Fibroblast of the aortic adventitia (primary cell): ENCODE results near the gene UNC13D. TPM values are rescaled to one million over a fixed set of nuclear protein-coding genes. Genes with fewer than 3 reads are reported as not detected.

Experiments
- DNase-seq: peaks from one replicate; pipeline ENCODE4 v3.0.0-alpha.2; 2010; ENCODE audit warnings: low read depth
- H3K4me3 ChIP-seq: 2 replicates; pipeline ENCODE4 v1.5.1; 2011; ENCODE audit warnings: low read depth, mild to moderate bottlenecking, control low read depth, low read length, moderate library complexity
- total RNA-seq: library from RNA; depleted of rRNA; stranded (reverse); fragments of >200 nt; gene quantifications from 2 replicates; pipeline ENCODE4 v1.2.3, GENCODE V29; 2012; ENCODE audit warnings: low replicate concordance
- TF ChIP-seq, protein P1 (sequence below): IDR thresholded peaks from 2 replicates; pipeline ENCODE4 v1.5.1; 2011; ENCODE audit warnings: mild to moderate bottlenecking, low read length, control low read depth, inconsistent platforms; ENCODE audit not compliant: insufficient read depth

The UNC13D gene
- total RNA-seq: 0.54 and 2.3 TPM in 2 replicates

DNA sequence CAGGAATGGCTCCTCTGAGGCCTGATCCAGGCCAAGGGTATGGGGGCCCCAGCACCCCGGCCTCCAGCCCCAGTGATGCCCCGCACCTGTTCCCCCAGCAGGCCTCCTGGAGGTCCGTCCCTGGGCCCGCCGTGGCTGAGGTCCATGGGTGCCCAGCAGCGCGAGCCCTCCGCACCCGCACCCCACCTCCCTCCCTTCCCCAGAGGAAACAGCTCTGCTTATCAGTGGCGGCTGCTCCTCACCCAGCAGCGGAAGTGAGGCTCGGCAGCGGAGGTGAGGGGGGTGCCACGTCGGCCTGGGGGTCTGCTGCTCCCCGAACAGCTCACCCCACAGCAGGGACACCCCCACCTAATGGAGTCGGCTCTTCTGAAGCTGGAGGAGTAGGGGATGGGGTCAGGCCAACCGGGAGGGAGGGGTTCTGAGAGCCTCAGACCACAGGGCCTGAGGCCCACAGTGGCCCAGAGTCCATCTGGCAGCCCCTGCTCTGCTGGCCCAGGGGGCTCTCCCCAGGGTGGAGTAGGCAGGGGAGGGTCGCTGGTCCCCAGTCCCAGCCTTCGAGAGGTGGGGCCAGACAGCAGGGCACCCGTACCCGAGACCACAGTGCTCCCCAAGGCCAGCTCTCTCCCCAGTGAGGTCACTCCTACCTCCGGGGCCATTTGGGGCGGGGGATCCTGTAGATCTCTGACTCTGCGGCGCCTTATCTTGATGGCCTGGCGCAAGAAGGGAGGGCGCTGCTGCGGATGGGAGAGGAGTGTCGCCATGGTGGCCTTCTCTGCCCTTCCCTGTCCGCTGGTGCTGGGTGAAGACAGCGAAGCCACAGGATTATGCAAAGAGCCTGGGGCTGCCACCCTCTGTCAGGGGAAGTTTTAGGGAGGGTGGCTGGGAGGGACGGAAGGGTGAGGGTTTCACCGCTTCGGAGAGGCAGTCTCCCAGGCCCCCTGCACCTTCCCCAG, at the start of gene UNC13D:
UNC13D (minus strand) TSS at position 828 of the 953 bp plus-strand sequence; CDS start at position 761, 67 bp downstream.
- TF ChIP-seq, protein P1, sequence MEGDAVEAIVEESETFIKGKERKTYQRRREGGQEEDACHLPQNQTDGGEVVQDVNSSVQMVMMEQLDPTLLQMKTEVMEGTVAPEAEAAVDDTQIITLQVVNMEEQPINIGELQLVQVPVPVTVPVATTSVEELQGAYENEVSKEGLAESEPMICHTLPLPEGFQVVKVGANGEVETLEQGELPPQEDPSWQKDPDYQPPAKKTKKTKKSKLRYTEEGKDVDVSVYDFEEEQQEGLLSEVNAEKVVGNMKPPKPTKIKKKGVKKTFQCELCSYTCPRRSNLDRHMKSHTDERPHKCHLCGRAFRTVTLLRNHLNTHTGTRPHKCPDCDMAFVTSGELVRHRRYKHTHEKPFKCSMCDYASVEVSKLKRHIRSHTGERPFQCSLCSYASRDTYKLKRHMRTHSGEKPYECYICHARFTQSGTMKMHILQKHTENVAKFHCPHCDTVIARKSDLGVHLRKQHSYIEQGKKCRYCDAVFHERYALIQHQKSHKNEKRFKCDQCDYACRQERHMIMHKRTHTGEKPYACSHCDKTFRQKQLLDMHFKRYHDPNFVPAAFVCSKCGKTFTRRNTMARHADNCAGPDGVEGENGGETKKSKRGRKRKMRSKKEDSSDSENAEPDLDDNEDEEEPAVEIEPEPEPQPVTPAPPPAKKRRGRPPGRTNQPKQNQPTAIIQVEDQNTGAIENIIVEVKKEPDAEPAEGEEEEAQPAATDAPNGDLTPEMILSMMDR: no peak
- no peak for DNase-seq
- no peak within 1 kb of the TSS for H3K4me3 ChIP-seq

DNA sequence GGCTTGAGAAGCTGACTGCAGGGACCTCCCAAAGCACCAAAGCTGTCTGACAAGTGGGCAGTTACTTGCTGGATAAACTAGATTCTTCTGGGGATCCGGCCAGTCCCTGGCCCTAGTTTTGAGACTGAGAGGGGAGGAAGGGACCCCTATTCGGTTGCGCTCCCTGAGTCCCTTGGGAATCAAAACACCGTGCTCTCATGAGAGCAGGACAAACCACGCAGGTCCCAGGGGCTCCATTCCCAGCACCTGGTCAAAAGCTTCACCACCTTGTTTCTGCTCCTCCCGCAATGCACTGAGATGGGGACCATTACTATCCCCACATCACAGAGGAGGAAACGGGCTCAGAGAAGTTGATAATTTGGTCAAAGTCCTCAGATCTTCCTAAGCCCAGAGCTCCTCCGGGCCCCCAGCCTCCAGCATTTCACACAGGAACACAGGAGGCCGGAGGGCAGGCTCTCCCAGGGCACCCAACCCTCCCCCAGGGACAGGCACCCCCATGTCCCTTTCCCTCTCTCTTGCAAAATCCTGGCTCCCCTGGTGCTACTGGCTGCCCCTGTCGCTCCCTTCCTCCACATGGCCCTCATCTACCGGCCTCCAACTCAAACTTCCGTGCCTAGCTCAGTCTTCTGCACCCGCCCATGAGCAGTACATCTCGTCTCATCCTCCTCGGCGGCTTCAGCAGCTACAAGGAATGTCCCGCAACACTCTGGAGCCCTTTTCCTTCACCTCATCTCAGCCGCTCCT, 49.3 kb upstream of the UNC13D start:
- DNase-seq: no peak
- H3K4me3 ChIP-seq: no peak overlapping the region
- TF ChIP-seq, protein P1: no peak

DNA sequence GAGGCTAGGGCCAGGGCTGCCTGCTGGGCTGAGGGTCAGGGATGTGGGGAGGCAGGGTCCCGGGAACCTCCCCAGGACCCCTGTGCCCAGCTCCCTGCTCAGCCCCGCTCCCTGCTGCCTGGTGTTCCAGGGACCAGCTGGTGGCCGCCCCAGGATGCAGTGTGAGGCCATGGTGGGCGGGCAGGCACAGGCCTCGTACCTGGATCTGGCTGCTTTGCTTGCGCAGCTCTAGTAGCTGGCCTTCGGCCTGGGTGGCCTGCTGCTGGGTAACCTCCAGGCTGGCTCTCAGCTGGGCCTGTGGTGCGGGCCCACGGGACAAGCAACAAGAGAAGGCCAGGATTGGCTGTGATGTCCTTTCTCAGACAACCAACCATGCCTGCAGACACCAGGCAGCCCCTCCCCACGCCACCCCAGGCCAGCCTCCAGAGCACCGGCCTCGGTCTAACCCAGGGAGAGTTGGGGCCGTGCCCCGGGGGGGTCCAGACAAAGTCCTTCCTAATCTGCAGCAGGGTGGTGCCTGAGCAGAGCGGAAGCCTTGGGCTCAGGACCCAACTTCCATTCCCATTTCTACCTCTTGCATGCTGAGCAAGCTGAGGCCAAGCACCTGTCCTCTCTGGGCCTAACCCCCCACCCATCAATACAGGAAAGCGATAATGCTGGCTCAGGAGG, 48.5 kb upstream of the UNC13D start:
- DNase-seq: no peak
- H3K4me3 ChIP-seq: no peak overlapping the region
- TF ChIP-seq, protein P1: no peak

DNA sequence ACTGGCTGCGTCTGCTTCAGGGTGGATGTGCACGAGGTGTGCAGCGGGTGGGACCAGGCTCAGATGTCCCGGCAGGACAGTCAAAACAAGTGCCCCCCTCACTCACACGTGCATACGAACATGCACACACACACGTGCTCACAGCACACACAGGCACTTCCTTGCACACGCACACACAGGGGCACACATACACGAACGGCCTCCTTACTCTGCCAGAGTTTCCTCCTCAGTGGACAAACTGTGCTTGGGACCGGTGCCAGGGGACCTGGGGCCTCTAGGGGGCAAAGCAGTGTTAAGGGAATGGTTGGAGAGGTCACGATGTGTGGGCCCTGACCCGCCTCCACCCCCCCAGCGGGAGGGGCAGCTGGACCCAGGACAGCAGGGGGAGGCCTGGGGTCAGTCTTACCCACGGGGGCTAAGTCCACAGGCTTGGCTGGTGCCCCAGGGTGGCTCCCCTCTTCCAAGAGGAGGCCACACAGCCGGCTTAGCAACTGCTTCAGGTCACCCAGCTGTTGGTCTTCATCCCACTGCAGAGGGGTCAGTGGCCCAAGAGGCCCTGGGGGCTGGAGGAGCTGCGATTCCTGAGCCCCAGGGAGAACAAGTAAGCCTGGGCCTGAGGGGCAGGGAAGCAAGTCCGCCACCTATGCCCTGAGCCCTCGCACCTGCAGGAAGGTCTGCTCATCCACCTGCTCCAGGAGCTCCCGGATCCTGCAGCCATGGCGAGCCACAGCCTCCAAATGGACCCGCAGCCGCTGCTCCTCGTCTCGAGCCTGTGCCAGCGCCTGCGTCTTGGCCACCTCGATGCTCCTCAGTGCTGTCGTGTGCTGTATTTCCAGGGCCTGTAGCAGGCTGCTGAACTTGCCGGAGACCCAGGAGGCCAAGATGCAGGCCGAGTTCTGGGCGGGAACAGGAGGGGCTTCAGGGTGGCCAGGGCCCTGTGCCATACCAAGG, 47.7 kb upstream of the UNC13D start:
- TF ChIP-seq, protein P1: no peak
- no peak overlapping the region for H3K4me3 ChIP-seq
- no peak for DNase-seq

DNA sequence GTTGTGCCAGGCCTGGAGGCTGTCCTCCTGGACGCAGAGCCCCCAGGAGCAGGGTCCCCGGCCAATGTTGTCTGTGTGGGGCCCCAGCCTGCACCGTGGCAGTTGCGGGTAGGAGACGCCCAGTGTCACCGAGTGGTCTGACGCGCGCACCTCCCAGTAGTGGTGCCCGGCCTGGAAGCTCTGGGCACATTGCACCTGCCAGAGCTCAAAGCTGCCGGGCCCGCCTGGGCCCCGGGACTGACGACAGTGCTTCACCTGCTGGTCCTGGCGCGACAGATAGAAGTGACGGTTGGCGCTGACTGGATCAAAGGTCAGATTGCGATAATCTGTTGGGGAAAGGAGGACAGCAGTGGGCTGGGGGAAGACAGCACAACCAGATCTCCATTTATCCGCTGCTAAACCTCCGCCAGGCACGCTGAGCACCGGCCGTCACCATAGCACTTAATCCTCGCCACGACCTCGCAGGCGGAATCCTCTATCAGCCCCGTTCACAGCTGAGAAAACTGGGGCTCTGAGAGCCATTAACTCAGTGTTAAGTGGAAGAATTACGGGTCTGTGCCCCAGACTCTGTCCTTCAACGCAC, 46.9 kb upstream of the UNC13D start:
- DNase-seq: no peak
- TF ChIP-seq, protein P1: no peak
- no peak overlapping the region for H3K4me3 ChIP-seq
